Ishikawa (cell line): ENCODE results near the gene C3orf62.

Experiments
- EP300 ChIP-seq: IDR thresholded peaks from 2 replicates; pipeline ENCODE4 v1.6.1; 2012; ENCODE audit warnings: borderline replicate concordance
- MAX ChIP-seq: IDR thresholded peaks from 2 replicates; pipeline ENCODE4 v1.6.1; 2012
- NFIC ChIP-seq: IDR thresholded peaks from 2 replicates; pipeline ENCODE4 v1.6.1; 2012
- TAF1 ChIP-seq: IDR thresholded peaks from 2 replicates; pipeline ENCODE4 v1.6.1; 2012; ENCODE audit warnings: low read depth, mild to moderate bottlenecking
- TEAD4 ChIP-seq: IDR thresholded peaks from 2 replicates; pipeline ENCODE4 v1.6.1; 2012

- TF ChIP-seq TAF1 (no peak), MAX (no peak), EP300 (no peak), TEAD4 (no peak), NFIC (no peak)
These were observed 2.3 kb upstream of the C3orf62 start for GRCh38 chr3:49279376-49279775.
